H1 (cell line): Measurements from ENCODE around the gene HLA-DOB. TPM values are rescaled to one million over a fixed set of nuclear protein-coding genes. Genes with fewer than 3 reads are reported as not detected.

Experiments
- CTCF ChIA-PET: fragments of 300-600 bp; sonication (Branson Sonifier 250); formaldehyde crosslinking; loops from one replicate; lab custom pipeline; 2021; ENCODE audit not compliant: partially characterized antibody; lab: Charles Lee
- POLR2A ChIA-PET: fragments of 300-600 bp; sonication (Branson Sonifier 250); formaldehyde crosslinking; loops from one replicate; lab custom pipeline; 2021; ENCODE audit warnings: inconsistent platforms; ENCODE audit not compliant: partially characterized antibody; lab: Charles Lee
- DNase-seq, 2 experiments: peaks; one replicate each; pipeline versions ENCODE4 v3.0.0 to v3.0.0-alpha.2; 2010 to 2022; ENCODE audit warnings: low spot score in 2 of 2, low read depth in 1 of 2, mixed read lengths in 1 of 2
- FAIRE-seq: peaks from 2 replicates; lab custom pipeline; 2011; peaks lifted over from hg19 to GRCh38; lab: Jason Lieb, UNC
- H2AFZ ChIP-seq: 2 replicates; pipeline ENCODE4 v1.8.1; 2012; ENCODE audit warnings: low read length, inconsistent platforms
- H2AK5ac ChIP-seq: 2 replicates; pipeline ENCODE4 v1.6.1; 2013; ENCODE audit warnings: low read depth, low read length
- H2BK120ac ChIP-seq: replicated peaks from 2 replicates; pipeline ENCODE3; 2013; ENCODE audit warnings: low read depth, low read length, inconsistent platforms
- H2BK12ac ChIP-seq: 2 replicates; pipeline ENCODE4 v1.6.1; 2013; ENCODE audit warnings: low read depth, low read length
- H2BK15ac ChIP-seq: 2 replicates; pipeline ENCODE4 v1.6.1; 2013; ENCODE audit warnings: low read length
- H2BK20ac ChIP-seq: 2 replicates; pipeline ENCODE4 v1.6.1; 2013; ENCODE audit warnings: low read length
- H2BK5ac ChIP-seq: 2 replicates; pipeline ENCODE4 v1.6.1; 2013; ENCODE audit warnings: low read depth, low read length
- H3K14ac ChIP-seq: 2 replicates; pipeline ENCODE4 v1.6.1; 2013; ENCODE audit warnings: inconsistent platforms; ENCODE audit not compliant: insufficient read length
- H3K18ac ChIP-seq: 2 replicates; pipeline ENCODE4 v1.6.1; 2013; ENCODE audit warnings: low read length; ENCODE audit errors: extremely low read depth
- H3K23ac ChIP-seq: 2 replicates; pipeline ENCODE4 v1.6.1; 2013; ENCODE audit warnings: inconsistent platforms; ENCODE audit not compliant: insufficient read length
- H3K23me2 ChIP-seq: 2 replicates; pipeline ENCODE4 v1.6.1; 2013; ENCODE audit warnings: low read depth, low read length
- H3K27ac ChIP-seq: 2 replicates; pipeline ENCODE4 v1.6.1; 2011; ENCODE audit warnings: low read depth, low read length, inconsistent platforms
- H3K27me3 ChIP-seq, 4 experiments: replicated peaks in 1 of 4; 1 replicate in 1 of 4; 2 replicates in 3 of 4; pipeline versions ENCODE4 v1.6.1 to v1.8.1; 2011 to 2013; ENCODE audit warnings: low read length in 3 of 4, mild to moderate bottlenecking in 3 of 4, inconsistent platforms in 2 of 4, mixed read lengths in 2 of 4, moderate library complexity in 1 of 4; ENCODE audit not compliant: control insufficient read depth in 3 of 4, insufficient read depth in 3 of 4; ENCODE audit errors: extremely low read depth in 1 of 4
- H3K36me3 ChIP-seq, 4 experiments: 2 replicates each; pipeline versions ENCODE4 v1.6.1 to v1.8.1; 2011 to 2013; ENCODE audit warnings: mild to moderate bottlenecking in 4 of 4, low read length in 3 of 4, moderate library complexity in 2 of 4, control low read depth in 1 of 4, inconsistent platforms in 1 of 4; ENCODE audit not compliant: insufficient read depth in 4 of 4, control insufficient read depth in 2 of 4
- H3K4ac ChIP-seq: replicated peaks from 2 replicates; pipeline ENCODE3; 2013; ENCODE audit warnings: low read length, low read depth, mixed read lengths, inconsistent platforms; ENCODE audit not compliant: insufficient read length
- H3K4me1 ChIP-seq, 4 experiments: replicated peaks in 1 of 4; 1 replicate in 1 of 4; 2 replicates in 3 of 4; pipeline versions ENCODE4 v1.6.1 to v1.8.1; 2011 to 2013; ENCODE audit warnings: low read length in 3 of 4, inconsistent platforms in 2 of 4, mixed read lengths in 1 of 4; ENCODE audit not compliant: insufficient read depth in 4 of 4, control insufficient read depth in 3 of 4
- H3K4me2 ChIP-seq, 2 experiments: 2 replicates each; pipeline versions ENCODE4 v1.6.1 to v1.8.1; 2011 to 2013; ENCODE audit warnings: low read depth in 2 of 2, low read length in 2 of 2, control low read depth in 1 of 2, inconsistent platforms in 1 of 2, mild to moderate bottlenecking in 1 of 2; ENCODE audit not compliant: insufficient read depth in 1 of 2
- H3K4me3 ChIP-seq, 4 experiments: fragments of 200-600, 300-600 bp in 1 of 4; sonication (generic), shearing (Covaris generic), sonication (Bioruptor Twin) in 1 of 4; 2 replicates each; pipeline versions ENCODE4 v1.5.1 to v1.8.1; 2011 to 2016; ENCODE audit warnings: low read length in 4 of 4, low read depth in 3 of 4, control low read depth in 2 of 4, inconsistent platforms in 2 of 4, mild to moderate bottlenecking in 2 of 4, mixed read lengths in 1 of 4, moderate library complexity in 1 of 4; ENCODE audit not compliant: insufficient read depth in 2 of 4; ENCODE audit errors: extremely low read depth in 1 of 4
- H3K56ac ChIP-seq: replicated peaks from 2 replicates; pipeline ENCODE3; 2013; ENCODE audit warnings: low read depth, mild to moderate bottlenecking, mixed read lengths, low read length, inconsistent platforms; ENCODE audit not compliant: insufficient read length
- H3K79me1 ChIP-seq: 2 replicates; pipeline ENCODE4 v1.6.1; 2013; ENCODE audit warnings: low read depth, low read length, control low read depth
- H3K79me2 ChIP-seq, 2 experiments: 2 replicates each; pipeline versions ENCODE4 v1.6.1 to v1.8.1; 2012 to 2013; ENCODE audit warnings: low read length in 2 of 2, mild to moderate bottlenecking in 2 of 2, inconsistent platforms in 1 of 2; ENCODE audit not compliant: insufficient read depth in 2 of 2, control insufficient read depth in 1 of 2
- H3K9ac ChIP-seq, 4 experiments: replicated peaks in 1 of 4; 1 replicate in 1 of 4; 2 replicates in 3 of 4; pipeline versions ENCODE4 v1.6.1 to v1.8.1; 2011 to 2013; ENCODE audit warnings: low read depth in 3 of 4, low read length in 3 of 4, control low read depth in 2 of 4, mild to moderate bottlenecking in 2 of 4, moderate library complexity in 2 of 4, inconsistent platforms in 1 of 4; ENCODE audit errors: extremely low read depth in 1 of 4
- H3K9me3 ChIP-seq, 2 experiments: 2 replicates each; pipeline versions ENCODE4 v1.6.1 to v1.8.1; 2012 to 2013; ENCODE audit warnings: mild to moderate bottlenecking in 2 of 2, moderate library complexity in 2 of 2, control low read depth in 1 of 2, inconsistent platforms in 1 of 2, low read depth in 1 of 2, low read length in 1 of 2, mixed read lengths in 1 of 2; ENCODE audit not compliant: insufficient read depth in 2 of 2
- H4K20me1 ChIP-seq, 2 experiments: replicated peaks in 1 of 2; 2 replicates each; pipeline versions ENCODE3 to v1.8.1; 2011 to 2013; ENCODE audit warnings: inconsistent platforms in 2 of 2, low read length in 2 of 2, mild to moderate bottlenecking in 1 of 2; ENCODE audit not compliant: insufficient read depth in 2 of 2, control insufficient read depth in 1 of 2
- H4K5ac ChIP-seq: 2 replicates; pipeline ENCODE4 v1.6.1; 2013; ENCODE audit warnings: low read length, low read depth, mixed read lengths, inconsistent platforms; ENCODE audit not compliant: insufficient read length
- H4K8ac ChIP-seq: 2 replicates; pipeline ENCODE4 v1.8.0; 2013; ENCODE audit warnings: mild to moderate bottlenecking, moderate library complexity, low read length, inconsistent platforms; ENCODE audit not compliant: insufficient read depth; ENCODE audit errors: extremely low read depth
- H4K91ac ChIP-seq: replicated peaks from 2 replicates; pipeline ENCODE3; 2013; ENCODE audit warnings: low read length, mixed read lengths, inconsistent platforms; ENCODE audit not compliant: insufficient read length
- MAFK ChIP-seq: IDR thresholded peaks from 2 replicates; pipeline ENCODE4 v1.6.1; 2012; ENCODE audit warnings: low read depth, mild to moderate bottlenecking, improper control_type of control experiment, low read length
- WGBS, 2 experiments: shearing (Covaris generic) in 1 of 2; methylation state at CpG; one replicate each; pipeline versions ENCODE4 v1.1.6 to v1.1.7; 2013 to 2015; ENCODE audit warnings: low lambda C conversion rate in 2 of 2, mixed read lengths in 2 of 2, inconsistent platforms in 1 of 2, low coverage in 1 of 2, missing lambda C conversion rate in 1 of 2; ENCODE audit not compliant: insufficient replicate concordance in 2 of 2, insufficient coverage in 1 of 2, insufficient read length in 1 of 2; ENCODE audit errors: extremely low coverage in 1 of 2, missing lambda C conversion rate in 1 of 2; 5-methylcytosine and 5-hydroxymethylcytosine counted together
- polyA plus RNA-seq, 7 experiments: library from polyadenylated mRNA; depleted of rRNA in 3 of 7; stranded (reverse) in 5 of 7; unstranded in 2 of 7; fragments of >200 nt in 5 of 7; fragments of 200-250 nt in 2 of 7; gene quantifications; 1 replicate in 5 of 7; 2 replicates in 1 of 7; 4 replicates in 1 of 7; pipeline versions ENCODE4 v1.2.1 to v1.2.3, GENCODE V29; 2011 to 2013; ENCODE audit warnings: missing spikeins in 2 of 7, mixed read lengths in 2 of 7
- total RNA-seq: library from RNA; stranded (reverse); fragmentation: NEBNext Ultra II Directional; extraction: Animal tissue kit (Norgen Biotek cat#: 25700); gene quantifications from 2 replicates; pipeline ENCODE4 v1.2.1, GENCODE V29; 2021
- TF ChIP-seq, protein P1 (sequence below): IDR thresholded peaks from 2 replicates; pipeline ENCODE4 v1.6.1; 2011; ENCODE audit warnings: low read length, improper control_type of control experiment

Gene HLA-DOB
- total and polyA plus RNA-seq, 2 of the 8 experiments (the other 6 are each of a cell fraction or from before 2014, with no cell fraction given), result 0.35 TPM; not detected in 1

DNA sequence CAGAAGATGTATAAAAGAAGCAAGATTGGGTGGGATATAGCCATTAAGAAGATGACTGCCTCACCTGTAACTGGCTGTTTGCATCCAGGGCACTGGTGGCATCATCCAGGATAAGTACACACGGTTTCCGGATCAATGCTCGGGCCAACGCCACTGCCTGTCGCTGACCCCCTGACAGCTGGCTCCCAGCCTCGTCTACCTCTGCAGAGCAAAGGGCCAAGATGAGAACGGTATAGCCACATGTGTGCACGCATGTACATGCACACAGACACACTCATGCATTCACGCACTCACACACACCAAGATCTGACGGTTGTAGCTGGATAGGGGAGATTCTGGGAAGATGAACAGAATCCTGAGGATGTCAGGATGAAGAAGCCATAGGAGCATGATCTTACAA lies 30.2 kb upstream of the HLA-DOB start:
- Histone ChIP-seq H3K18ac (no peak overlapping the region), H2BK20ac (no peak overlapping the region), H3K79me2 (no peaks in the 10 kb centered on the region), H3K27ac (no peak overlapping the region), H4K5ac (no peak overlapping the region), H3K36me3 (peaks cover 0 to 9% (median 0%) of the 10 kb centered on the region in 4 experiments; a peak in 5 of 8 replicates), H3K27me3 (peaks cover 1 to 20% (median 16%) of the 10 kb centered on the region in 4 experiments), H3K4me1 (peaks cover 0 to 3% (median under 1%) of the 10 kb centered on the region in 4 experiments; a peak in 2 of 7 replicates), H3K14ac (no peak overlapping the region), H2AK5ac (no peak overlapping the region), H3K4me3 (no peak overlapping the region), H3K4me2 (no peak overlapping the region), H3K9me3 (no peaks in the 10 kb centered on the region), H3K79me1 (no peaks in the 10 kb centered on the region), H3K9ac (no peak overlapping the region), H4K20me1 (peaks cover 0 to 2% of the 10 kb centered on the region in 2 experiments), H3K56ac (no peak overlapping the region), H3K23me2 (peaks cover 13% of the 10 kb centered on the region), H2BK120ac (no peak overlapping the region), H4K8ac (no peak overlapping the region), H4K91ac (no peak overlapping the region)
- 93% methylated on average over 10 of the region's 10 CpGs; no CpG with 5 or more reads in 1 of the 2 experiments for WGBS, 2 experiments
- POLR2A ChIA-PET, result no interaction called here
- TF ChIP-seq, protein P1, sequence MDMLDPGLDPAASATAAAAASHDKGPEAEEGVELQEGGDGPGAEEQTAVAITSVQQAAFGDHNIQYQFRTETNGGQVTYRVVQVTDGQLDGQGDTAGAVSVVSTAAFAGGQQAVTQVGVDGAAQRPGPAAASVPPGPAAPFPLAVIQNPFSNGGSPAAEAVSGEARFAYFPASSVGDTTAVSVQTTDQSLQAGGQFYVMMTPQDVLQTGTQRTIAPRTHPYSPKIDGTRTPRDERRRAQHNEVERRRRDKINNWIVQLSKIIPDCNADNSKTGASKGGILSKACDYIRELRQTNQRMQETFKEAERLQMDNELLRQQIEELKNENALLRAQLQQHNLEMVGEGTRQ, result no peak
- no peak for TF ChIP-seq MAFK
- TF ChIP-seq, all 59 proteins: peak for 0
- H3K23ac ChIP-seq, result no peak overlapping the region
- DNase-seq (no peak), FAIRE-seq (no peak)
- H3K4ac ChIP-seq, result no peak overlapping the region
- no peak overlapping the region for H2AFZ ChIP-seq
- no peak overlapping the region for H2BK5ac ChIP-seq
- H2BK12ac ChIP-seq, result no peak overlapping the region
- no peak overlapping the region for H2BK15ac ChIP-seq
- CTCF ChIA-PET, result interaction anchor here (1.0 to 11.2 kb wide), 3 partner anchors 8 to 434 kb away, joined by 3 to 402 read pairs (median 6); partner anchors contain the start of genes PSMB9, TAP1 and TAP2
